GM21576 (cell line): ENCODE results near the gene CCP110.

Experiments
- ATAC-seq: cut with Tn5 transposase; IDR thresholded peaks from one replicate; pipeline ENCODE4 v1.9.1; 2021; ENCODE audit warnings: mild to moderate bottlenecking, moderate library complexity; ENCODE audit not compliant: unreplicated experiment

The CCP110 gene

DNA sequence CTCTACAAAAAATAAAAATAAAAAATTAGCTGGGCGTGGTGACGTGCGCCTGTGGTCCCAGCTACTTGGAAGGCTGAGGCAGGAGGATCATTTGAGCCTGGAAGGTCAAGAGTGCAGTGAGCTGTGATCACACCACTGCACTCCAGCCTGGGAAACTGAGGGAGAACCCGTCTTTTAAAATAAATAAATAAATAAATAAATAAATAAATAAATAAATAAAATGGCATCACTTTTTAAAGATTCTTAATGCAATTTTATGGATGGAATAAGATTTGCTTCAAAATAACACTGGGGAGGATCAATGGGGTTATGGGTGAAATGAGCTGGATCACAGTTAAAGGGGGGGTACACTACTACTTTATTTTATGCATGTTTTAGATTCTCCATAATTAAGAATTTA, 16.8 kb upstream of the CCP110 start:
- ATAC-seq: no peak

DNA sequence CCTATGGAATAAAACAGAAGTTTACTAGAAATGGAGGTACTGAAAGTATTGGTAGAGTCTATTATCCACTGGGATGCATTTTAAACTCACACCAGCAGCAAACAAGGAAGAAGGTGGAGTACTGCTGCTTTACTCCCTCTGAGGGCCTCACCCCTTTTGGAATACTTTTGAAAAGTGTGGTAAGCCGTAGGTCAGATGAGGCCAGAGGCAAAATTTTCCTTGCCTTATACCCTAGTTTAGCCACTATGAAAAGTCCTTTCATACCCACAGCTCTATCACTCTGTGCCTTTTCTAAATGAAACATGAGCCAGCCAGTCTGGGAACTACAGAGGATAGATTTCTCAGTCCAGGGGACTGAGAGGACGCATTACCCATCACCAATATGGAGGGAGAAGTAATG, 15.9 kb upstream of the CCP110 start:
- no peak for ATAC-seq

DNA sequence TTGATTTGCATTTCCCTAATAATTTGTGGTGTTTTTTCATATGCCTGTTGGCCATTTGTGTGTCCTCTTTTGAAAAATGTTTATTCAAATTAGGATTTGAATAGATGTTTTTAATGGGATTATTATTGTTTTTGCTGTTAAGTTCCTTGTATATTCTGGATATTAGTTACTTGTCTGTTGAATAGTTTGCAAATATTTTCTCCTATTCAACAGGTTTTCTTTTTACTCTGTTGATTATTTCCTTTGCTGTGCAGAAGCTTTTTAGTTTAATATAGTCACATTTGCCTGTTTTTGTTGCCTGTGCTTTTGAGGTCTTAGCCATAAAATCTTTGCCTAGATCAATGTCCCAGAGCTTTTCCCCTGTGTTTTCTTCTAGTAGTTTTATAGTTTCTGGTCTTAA, 11.4 kb upstream of the CCP110 start:
- ATAC-seq: no peak

DNA sequence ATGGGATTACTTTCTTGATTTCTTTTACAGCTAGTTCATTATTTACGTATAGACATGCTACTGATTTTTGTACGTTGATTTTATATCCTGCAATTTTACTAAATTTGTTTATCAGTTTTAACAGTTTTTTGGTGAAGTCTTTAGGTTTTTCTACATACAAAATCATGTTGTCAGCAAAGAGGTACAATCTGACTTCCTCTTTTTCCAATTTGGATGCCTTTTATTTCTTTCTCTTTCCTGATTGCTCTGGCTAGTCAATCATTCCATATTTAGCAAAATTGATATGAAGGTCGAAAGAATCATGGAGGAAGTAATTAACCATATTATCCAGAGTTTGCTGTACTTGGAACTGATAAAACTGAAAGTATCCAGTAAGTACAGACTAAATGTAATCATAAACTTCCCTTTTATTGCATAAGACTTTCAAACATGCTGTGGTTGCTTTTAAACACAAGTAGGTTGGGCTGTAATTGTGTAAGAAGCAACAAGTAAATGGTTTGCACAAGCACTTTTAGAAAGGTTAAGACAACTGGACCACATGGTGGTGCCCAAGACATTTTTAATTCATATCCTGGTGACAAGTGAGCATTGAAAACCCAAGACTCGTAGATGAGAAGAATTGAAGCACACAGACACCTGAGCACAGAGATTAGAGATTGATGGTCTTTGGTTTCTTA, 10.2 kb upstream of the CCP110 start:
- no peak for ATAC-seq

DNA sequence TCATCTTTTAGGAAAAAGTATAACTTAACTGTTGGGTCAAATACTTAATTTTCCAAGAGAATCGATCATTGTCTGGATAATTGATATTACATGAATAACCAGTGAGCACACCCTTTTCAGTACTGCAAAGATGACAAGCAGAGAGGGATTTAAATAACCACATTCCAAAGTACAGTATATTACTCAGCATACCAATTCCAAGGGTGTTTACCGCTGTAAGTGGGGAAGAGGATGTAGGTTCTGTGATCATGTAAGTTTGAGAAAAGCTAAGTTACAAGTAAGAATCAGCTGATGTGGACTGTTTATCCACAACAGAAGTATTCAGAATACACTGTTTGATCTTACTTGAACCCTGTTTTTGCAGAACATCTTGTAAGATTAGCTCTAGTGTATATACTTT, 8.0 kb upstream of the CCP110 start:
- ATAC-seq: no peak

DNA sequence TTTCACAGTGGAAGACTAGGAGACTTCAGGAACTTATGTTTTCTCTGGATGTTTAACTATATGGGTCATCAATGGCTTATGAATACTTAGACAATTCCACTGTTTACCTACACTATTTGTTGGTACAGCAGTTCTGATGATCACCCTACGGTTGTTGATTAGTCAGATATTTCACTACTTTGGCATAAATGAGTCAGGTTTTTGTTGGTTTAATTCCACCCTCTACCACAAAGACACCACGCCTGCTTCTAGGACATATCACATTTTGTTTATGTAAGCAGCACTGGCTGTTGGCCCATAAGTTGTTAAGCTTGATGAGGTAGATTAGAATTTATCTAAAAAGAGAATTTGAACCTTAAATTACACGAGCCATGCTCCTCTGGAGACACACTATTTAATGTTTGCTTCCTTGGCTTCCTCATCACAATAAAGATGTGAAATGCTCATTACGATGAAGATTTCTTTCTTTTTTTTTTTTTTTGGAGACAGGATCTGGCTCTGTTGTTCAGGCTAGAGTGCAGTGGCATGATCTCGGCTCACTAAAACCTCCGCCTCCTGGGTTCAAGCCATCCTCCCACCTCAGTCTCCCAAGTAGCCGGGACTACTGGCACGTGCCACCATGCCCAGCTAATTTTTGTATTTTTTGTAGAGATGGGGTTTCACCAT, 6.2 kb upstream of the CCP110 start:
- ATAC-seq: no peak

DNA sequence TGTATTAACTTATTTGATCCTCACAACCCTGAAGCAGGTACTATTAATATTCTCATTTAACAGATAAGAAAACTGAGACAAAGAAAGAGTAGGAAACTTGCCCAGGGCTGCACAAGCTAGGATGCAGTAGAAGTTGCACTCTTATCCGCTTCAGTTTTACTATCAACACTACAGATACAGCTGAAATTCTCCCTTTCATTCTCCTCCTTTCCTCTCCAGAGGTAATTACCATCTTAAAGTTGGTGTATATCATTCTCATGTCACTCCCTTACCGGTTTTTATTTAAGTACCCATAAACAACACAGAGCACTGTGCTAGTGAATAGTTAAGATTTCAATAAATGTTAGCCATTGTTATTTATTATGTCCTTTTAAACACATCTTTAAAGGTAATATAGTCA, 5.4 kb upstream of the CCP110 start:
- no peak for ATAC-seq

DNA sequence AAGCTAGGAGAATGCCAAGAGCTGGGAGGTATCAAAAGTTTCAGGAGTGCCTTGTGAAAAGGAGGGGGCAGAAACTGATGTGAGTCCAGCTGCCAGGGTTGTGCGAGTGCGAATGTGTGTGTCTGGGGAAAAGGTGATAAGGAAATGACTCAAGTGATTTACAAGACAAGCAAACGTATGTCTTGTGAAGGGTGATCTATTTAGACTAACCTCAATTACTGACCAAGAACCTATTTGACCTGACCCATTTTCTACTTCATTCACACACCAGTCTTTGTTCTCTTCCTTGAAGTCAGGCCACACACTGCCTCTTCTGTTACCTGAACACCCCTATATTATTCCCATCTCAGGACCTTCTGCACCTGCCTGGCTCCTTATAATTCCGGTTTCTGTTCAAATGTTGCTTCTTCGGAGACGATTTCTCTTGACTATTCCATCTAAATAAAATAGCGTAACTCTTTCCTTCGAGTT, 2.8 kb upstream of the CCP110 start:
- ATAC-seq: no peak

DNA sequence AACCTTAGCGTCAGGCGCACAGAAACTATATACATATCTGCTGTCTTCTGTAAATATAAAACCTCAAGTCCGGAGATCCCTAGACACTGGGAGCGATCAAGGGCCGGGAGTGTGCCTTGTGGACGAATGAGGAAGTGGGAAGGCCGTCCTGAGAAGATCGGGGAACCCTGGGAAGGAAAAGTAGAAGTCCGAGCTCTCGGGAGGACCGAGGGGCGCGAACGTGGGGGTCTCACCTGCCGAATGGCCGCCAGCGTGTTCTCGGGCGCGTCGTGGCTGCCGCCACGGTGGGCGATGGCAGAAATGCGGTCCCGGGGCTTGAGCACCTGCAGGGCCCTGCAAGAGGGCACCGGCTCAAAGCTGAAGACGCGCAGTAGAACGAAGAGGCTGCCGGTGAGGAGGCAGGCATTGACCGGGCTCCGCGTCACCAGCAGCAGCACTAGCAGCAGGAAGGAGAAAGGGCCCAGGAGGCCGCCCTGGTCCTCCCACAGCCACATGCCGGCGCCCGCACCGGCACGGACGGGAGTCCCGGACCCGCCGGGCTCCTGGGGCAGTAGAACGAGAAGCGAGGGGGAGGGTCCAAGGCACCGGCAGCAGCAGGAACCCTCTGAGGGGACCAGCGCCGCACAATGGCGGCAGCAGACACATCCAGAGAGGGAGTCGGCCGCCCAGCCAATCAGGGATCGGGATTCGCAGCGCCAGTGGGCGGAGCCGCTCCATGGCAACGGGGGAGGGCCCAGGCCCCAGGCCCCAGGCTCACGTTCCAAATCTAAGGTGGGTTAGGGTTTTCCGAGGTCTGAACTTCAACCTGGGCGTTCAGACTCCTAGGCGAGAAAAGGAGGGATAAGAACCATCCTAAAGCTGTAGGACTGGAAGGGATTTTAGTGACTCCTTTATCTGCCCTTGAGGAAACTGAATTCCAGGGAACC, 2.0 kb upstream of the CCP110 start, which contains the start of gene GDE1:
TSS of gene GDE1 (minus strand) at position 628 of the 926 bp plus-strand sequence. CDS start at position 494, 134 bp downstream.
- ATAC-seq: peak; percentile 70

DNA sequence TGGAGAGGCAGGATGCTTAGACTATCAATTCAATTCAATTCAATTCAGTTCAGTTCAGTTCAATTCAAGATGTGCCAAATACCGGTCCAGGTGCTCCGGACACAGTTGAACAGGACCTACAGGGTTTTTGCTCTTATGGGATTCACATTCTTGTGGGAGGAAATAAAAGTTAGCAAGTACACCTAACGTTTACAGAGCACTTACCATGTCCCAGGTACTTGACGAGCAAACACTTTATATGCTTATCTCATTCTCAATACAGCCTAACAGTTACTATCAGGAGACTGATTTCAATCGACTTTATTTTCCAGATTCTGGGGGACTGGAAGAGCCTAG, 1.4 kb upstream of the CCP110 start:
- no peak for ATAC-seq

DNA sequence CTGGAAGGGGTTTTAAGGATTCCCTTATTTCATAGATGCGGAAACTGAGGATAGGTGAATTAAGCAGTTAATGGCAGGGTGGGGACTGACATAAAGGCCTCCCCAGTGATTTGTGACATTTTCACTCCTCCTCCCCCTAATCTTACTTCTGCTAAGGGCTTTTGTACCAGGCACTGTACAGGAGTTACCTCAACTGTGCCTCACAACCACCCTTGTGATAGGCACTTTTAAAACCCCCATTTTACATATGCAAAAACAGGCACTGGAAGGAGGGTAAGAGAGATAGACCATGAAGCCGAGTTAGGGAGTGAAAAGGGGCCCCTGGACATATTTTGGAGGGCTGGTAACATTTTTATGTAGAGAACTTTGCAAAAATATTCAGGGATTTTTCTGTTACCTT, 982 bp upstream of the CCP110 start:
- ATAC-seq: no peak

DNA sequence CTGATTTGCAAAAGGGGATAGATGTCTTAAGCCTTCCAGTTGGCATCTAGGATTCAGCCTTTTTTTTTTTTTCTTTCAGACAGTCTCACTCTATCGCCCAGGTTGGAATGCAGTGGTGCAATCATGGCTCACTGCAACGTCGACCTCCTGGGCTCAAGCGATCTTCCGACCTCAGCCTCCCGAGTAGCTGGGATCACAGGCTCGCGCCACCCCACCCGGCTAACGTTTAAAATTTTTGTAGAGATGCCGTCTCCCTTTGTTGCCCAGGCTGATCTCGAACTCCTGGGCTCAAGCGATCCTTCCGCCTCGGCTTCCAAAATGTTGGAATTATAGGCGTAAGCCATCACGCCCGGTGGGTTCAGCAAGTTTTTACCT, 571 bp upstream of the CCP110 start:
- no peak for ATAC-seq

DNA sequence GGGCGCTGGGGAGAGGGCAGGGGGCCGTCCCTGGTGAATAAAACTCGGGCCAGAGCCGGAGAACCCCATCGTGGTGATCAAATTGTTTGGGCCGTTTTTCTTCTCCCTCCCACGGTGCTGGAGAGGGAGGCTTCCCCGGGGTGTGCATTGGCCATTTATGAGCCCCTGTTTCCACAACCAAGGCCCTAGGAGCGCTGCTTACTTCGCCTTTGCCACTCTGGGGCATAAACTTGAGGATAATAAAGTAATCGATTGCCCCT, 544 bp downstream of the CCP110 start:
- no peak for ATAC-seq

DNA sequence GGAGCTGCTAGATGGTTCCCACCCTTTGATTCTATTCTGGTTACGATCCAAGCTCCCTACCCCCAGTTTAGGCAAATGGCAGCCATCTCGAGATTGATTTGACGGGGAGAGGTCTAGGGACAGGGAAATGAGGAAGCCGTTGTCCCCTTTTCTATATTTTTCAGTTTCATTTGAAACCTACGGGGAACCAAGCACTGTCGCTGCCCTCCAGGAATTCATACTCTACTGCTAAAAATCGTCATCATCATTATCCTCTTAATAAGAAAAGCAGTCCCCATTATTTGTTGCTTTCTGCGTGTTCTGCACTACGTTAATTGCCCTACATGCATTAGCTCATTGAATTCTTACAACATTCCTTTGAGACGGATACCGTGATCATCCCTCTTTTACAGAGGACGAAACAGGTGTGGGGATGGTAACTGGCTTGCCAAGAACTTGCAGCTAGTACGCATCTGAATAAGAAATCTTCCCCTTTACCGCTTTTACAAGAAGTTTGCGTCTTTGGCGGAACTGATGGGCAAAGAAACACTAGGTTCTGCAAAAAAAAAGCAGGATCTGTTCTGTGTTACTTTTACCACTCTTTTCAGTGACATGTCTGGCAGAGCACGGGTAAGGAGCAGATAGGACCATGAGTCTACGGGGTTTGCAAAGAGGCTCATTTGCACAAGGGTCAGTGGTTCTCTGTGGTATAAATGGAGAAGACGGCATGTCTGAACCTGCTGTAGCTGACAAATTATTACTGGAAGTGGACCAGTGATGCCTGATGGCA, 1.1 kb downstream of the CCP110 start:
- ATAC-seq: no peak

DNA sequence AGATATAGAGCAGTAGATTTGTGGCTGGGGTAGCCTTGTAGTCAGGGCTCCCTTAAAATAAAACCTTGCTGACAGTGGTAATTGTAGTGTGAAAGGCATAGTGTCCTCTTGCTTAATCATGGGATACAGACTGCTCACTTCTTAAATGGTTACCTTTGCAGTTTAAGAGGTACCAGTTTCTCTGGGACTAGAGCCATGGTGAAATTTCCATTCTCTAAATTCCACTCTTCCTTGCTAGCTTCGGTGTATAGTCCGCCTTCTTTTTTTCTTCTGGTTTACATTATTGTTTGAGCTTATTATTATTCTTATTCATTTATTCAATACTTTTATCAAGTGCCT, 1.6 kb downstream of the CCP110 start:
- ATAC-seq: no peak

DNA sequence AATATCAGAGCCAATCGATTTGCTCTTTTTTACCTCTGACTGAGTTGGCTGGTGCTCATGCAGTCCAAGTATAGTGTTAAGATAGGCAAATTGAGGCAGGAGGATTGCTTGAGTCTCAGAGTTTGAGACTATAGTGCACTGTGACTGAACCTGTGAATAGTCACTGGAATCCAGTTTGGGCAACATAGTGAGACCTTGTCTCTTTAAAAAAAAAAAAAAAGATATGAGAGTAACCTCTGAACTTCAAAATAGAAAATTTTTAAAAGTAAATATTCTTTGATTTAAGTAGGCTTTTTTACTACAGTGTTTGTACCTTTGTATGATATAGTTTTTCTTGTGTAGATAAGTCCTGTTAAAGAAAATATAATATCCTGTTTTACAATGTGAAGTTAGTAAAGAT, 3.4 kb downstream of the CCP110 start:
- ATAC-seq: no peak

DNA sequence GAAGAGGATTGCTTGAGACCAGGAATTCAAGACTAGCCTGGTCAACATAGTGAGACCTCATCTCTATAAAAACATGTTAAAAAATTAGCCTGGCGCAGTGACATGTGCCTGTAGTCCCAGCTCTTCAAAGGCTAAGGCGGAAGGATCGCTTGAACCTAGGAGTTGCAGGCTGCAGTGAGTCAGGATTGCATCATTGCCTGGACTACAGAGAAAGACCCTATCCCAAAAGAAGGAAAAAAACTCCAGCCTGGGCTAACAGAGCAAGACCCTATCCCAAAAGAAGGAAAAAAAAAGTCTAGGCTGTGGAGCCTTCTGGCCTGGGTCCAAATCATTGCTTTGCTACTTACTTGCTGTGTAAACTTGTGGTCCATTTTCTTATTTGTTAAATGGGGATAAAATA, 4.9 kb downstream of the CCP110 start:
- ATAC-seq: no peak

DNA sequence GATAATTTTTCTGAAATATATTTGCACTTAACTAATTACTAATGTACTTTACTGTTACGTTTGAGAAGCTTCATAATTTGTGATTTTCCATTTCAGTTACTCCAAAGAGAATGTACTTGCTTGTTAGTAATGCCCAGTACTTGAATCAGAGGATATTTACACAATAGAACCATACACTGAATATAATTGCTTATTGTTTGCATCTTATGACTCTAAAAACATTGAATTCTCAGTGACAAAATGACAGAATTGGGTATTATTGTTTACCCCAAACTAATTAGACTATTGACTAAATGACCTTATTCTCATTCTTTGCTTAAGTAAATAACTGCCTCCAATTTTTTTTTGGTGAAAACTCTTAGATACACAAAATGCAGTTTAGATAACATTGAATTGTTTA, 8.9 kb downstream of the CCP110 start:
- ATAC-seq: no peak

DNA sequence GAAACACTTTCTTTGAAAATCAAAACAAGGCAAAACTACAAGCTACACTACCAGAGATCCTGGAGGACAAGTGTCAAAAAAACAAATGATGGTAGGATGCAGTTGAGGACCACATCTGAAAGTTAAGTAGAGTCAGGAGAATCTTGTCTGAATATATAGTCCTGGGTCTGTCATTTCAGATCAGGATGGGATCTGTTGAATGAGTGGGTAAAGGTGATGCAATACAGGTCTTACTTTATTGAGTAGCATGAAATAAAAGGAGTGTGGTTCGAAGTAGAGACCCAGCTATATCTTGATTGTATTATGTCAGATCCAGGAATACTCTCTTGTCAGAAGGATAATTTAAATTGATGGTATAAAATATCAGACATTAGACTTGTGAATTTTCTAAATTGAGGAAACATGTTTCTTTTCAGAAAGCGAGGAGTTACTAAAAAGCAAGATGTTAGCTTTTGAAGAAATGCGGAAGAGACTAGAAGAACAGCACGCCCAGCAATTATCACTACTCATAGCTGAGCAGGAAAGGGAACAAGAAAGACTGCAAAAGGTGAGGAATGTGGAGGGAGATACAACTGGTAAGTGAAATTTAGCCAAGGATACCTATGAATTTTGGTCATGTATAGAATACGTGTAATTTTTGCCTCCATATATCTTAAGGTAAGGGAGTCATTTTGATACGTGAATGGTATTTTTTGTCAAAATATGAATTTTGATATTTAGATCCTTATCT, 16.7 kb downstream of the CCP110 start:
- no peak for ATAC-seq

DNA sequence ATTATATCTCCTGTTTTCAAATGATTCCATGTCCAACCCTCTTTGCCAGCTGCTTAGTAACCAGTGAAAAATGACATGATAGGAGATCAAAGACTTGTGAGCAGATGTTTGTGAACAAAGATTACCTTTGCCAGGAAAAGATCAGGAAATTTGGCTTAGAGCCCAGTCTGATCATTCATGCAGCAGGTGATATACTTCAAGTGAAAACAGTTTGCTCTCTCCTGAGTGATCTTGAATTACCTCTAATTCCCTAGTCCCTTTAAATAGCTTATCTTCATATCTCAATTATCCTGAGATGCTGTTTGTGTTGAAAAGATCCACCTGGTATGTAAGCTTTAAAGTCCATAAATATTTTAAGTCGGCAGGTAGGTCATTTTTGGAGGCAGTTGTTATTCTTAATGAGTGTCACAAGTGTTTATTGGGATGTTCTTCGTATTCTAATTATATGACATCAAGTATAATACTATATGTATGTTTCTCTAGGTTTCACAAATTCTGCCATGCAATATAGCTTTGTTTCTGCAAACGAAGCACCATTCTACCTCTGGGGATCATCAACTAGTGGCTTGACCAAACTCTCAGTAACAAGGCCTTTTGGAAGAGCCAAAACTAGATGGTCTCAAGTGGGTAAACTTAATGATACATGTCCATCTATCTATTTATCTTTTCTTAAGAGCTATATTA, 18.5 kb downstream of the CCP110 start:
- ATAC-seq: no peak
